ENCODE results near the gene DNAL4.

The DNAL4 gene

DNA sequence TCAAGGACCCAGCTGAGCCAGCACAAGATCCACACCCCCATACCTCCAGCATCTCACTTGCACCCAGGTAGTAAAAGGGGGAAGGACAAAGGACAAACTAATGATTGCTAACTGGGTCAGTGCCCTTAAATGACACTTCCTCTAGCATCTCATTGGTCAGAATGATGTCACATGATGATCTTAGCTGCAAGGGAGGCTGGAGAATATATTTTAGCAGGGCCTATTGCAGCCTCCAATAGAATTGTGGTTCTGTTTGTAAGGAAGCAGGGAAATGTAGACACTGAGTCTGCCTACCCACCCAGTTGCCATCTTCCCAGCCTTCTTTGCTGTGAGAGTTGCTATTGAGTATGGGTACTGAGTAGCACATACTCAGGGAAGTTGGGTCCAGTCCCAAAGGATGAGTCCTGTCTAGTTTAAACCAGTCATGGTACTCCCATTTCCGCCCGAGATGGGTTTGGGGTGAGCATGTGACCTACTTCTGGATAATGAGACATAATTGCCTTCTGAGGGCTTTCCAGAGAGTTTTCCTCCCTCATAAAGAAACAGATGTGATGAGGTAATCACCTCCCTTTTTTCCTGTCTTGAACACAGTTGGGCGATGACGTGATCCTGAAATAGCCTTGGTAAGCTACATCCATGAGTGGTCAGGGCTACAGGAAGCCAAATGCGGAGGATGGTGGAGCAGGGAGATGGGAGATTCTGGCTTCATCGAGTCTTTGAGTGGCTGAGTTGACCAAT is 5.5 kb upstream of the DNAL4 start:
- Histone ChIP-seq H4K91ac (ENCODE audit: low read depth, low read length) (no peak overlapping the region), H3K4ac (ENCODE audit: low read depth, low read length) (no peak overlapping the region), H3K9ac (ENCODE audit: low read length) (no peak overlapping the region), H2BK12ac (ENCODE audit: low read length) (no peak overlapping the region), H4K8ac (ENCODE audit: low read depth, low read length) (no peak overlapping the region), H4K12ac (ENCODE audit: low read depth, low read length) (no peak overlapping the region), H3K79me1 (ENCODE audit: low read length) (no peaks in the 10 kb centered on the region), H3K36me3 (ENCODE audit: control insufficient read depth in 1 of 2, insufficient read depth in 2 of 2, low read length in 2 of 2) (no peaks in the 10 kb centered on the region), H3K9me3 (ENCODE audit: insufficient read depth, low read depth, low read length) (no peaks in the 10 kb centered on the region), H2AK5ac (ENCODE audit: low read length) (no peak overlapping the region), H3K4me1 (ENCODE audit: control insufficient read depth in 1 of 2, insufficient read depth in 2 of 2, low read length in 2 of 2) (peaks cover 0 to 2% of the 10 kb centered on the region in 2 experiments), H3K14ac (ENCODE audit: low read length) (no peak overlapping the region), H3K27ac (ENCODE audit: low read depth, low read length) (no peak overlapping the region), H3K79me2 (ENCODE audit: control insufficient read depth, insufficient read depth, low read length, poor library complexity) (no peaks in the 10 kb centered on the region), H3K4me2 (ENCODE audit: low read length) (no peak overlapping the region), H2AFZ (ENCODE audit: insufficient read depth, low read length, poor library complexity) (no peak overlapping the region), H3K27me3 (ENCODE audit: insufficient read depth, low read length) (peaks cover 2% of the 10 kb centered on the region), H2BK120ac (ENCODE audit: insufficient read depth, low read length, poor library complexity) (no peak overlapping the region), H3K18ac (ENCODE audit: low read length) (no peak overlapping the region), H3K4me3 (ENCODE audit: low read depth, low read length) (no peak overlapping the region), H2BK5ac (ENCODE audit: low read depth, low read length, poor library complexity) (no peak overlapping the region), H3K23ac (ENCODE audit: low read length) (no peak overlapping the region)
- peak in 1 of 2 donors; percentile 19 for DNase-seq
- WGBS (ENCODE audit: extremely low coverage, insufficient coverage, insufficient read length) = no CpG with 5 or more reads among the region's 6 CpGs

- Histone ChIP-seq H2AK5ac (ENCODE audit: low read length) (no peak overlapping the region), H4K8ac (ENCODE audit: low read depth, low read length) (no peak overlapping the region), H3K27me3 (ENCODE audit: insufficient read depth, low read length) (peaks cover 2% of the 10 kb centered on the region), H3K79me1 (ENCODE audit: low read length) (peaks cover 3% of the 10 kb centered on the region), H3K4me3 (ENCODE audit: low read depth, low read length) (no peak overlapping the region), H2AFZ (ENCODE audit: insufficient read depth, low read length, poor library complexity) (no peak overlapping the region), H3K9me3 (ENCODE audit: insufficient read depth, low read depth, low read length) (no peaks in the 10 kb centered on the region), H2BK120ac (ENCODE audit: insufficient read depth, low read length, poor library complexity) (no peak overlapping the region), H3K18ac (ENCODE audit: low read length) (no peak overlapping the region), H2BK5ac (ENCODE audit: low read depth, low read length, poor library complexity) (no peak overlapping the region), H3K14ac (ENCODE audit: low read length) (no peak overlapping the region), H3K9ac (ENCODE audit: low read length) (no peak overlapping the region), H4K12ac (ENCODE audit: low read depth, low read length) (no peak overlapping the region), H3K4me2 (ENCODE audit: low read length) (no peak overlapping the region), H3K79me2 (ENCODE audit: control insufficient read depth, insufficient read depth, low read length, poor library complexity) (peaks cover 2% of the 10 kb centered on the region), H3K27ac (ENCODE audit: low read depth, low read length) (no peak overlapping the region), H3K4ac (ENCODE audit: low read depth, low read length) (no peak overlapping the region), H3K36me3 (ENCODE audit: control insufficient read depth in 1 of 2, insufficient read depth in 2 of 2, low read length in 2 of 2) (no peaks in the 10 kb centered on the region), H2BK12ac (ENCODE audit: low read length) (no peak overlapping the region), H3K4me1 (ENCODE audit: control insufficient read depth in 1 of 2, insufficient read depth in 2 of 2, low read length in 2 of 2) (peaks cover 0 to 2% of the 10 kb centered on the region in 2 experiments), H4K91ac (ENCODE audit: low read depth, low read length) (no peak overlapping the region), H3K23ac (ENCODE audit: low read length) (no peak overlapping the region)
- peak; percentile 4 to 19 for DNase-seq
- no CpG with 5 or more reads among the region's 5 CpGs for WGBS (ENCODE audit: extremely low coverage, insufficient coverage, insufficient read length)
These were observed 4.6 kb upstream of the DNAL4 start for GRCh38 chr22:38798496-38798895.

- Histone ChIP-seq H2BK12ac (ENCODE audit: low read length) (no peak overlapping the region), H3K27me3 (ENCODE audit: insufficient read depth, low read length) (peaks cover 2% of the 10 kb centered on the region), H2BK5ac (ENCODE audit: low read depth, low read length, poor library complexity) (no peak overlapping the region), H2AK5ac (ENCODE audit: low read length) (no peak overlapping the region), H4K91ac (ENCODE audit: low read depth, low read length) (no peak overlapping the region), H2BK120ac (ENCODE audit: insufficient read depth, low read length, poor library complexity) (no peak overlapping the region), H3K79me2 (ENCODE audit: control insufficient read depth, insufficient read depth, low read length, poor library complexity) (peaks cover 2% of the 10 kb centered on the region), H3K4me2 (ENCODE audit: low read length) (no peak overlapping the region), H3K4me3 (ENCODE audit: low read depth, low read length) (peak overlapping the region; percentile 16), H3K79me1 (ENCODE audit: low read length) (peaks cover 4% of the 10 kb centered on the region), H4K8ac (ENCODE audit: low read depth, low read length) (no peak overlapping the region), H4K12ac (ENCODE audit: low read depth, low read length) (no peak overlapping the region), H2AFZ (ENCODE audit: insufficient read depth, low read length, poor library complexity) (no peak overlapping the region), H3K14ac (ENCODE audit: low read length) (no peak overlapping the region), H3K9ac (ENCODE audit: low read length) (no peak overlapping the region), H3K9me3 (ENCODE audit: insufficient read depth, low read depth, low read length) (no peaks in the 10 kb centered on the region), H3K36me3 (ENCODE audit: control insufficient read depth in 1 of 2, insufficient read depth in 2 of 2, low read length in 2 of 2) (no peaks in the 10 kb centered on the region), H3K4ac (ENCODE audit: low read depth, low read length) (no peak overlapping the region), H3K27ac (ENCODE audit: low read depth, low read length) (no peak overlapping the region), H3K18ac (ENCODE audit: low read length) (no peak overlapping the region), H3K4me1 (ENCODE audit: control insufficient read depth in 1 of 2, insufficient read depth in 2 of 2, low read length in 2 of 2) (peaks cover 0 to 4% of the 10 kb centered on the region in 2 experiments), H3K23ac (ENCODE audit: low read length) (no peak overlapping the region)
- peak; percentile 4 to 27 for DNase-seq
- WGBS (ENCODE audit: extremely low coverage, insufficient coverage, insufficient read length) = 100% methylated on average over 2 of the region's 12 CpGs
These were observed 2.5 kb upstream of the DNAL4 start for GRCh38 chr22:38796262-38796957.

DNA sequence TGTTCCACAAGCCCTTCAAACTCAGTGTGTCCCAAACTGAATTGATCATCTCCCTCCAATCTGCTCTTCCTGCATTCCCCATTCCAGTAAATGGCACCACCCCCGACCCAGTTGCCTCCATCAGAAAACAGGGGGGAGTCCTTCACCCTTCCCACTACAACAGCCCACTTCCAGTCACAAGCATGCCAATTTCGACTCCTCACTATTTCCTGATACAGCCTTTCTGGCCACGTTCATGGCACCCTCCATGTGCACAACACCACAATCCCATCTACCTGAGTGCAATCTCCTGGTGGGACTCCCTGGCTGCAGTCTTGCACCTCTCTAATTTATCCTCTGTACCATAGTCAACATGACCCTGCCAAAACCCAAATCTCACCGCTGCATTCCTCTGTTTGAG is 1.6 kb upstream of the DNAL4 start:
- no peak overlapping the region for H2BK12ac ChIP-seq (ENCODE audit: low read length)
- no peak overlapping the region for H4K91ac ChIP-seq (ENCODE audit: low read depth, low read length)
- no peak overlapping the region for H2BK5ac ChIP-seq (ENCODE audit: low read depth, low read length, poor library complexity)
- peaks cover 4% of the 10 kb centered on the region for H3K79me1 ChIP-seq (ENCODE audit: low read length)
- H3K36me3 ChIP-seq (ENCODE audit: control insufficient read depth in 1 of 2, insufficient read depth in 2 of 2, low read length in 2 of 2) = no peaks in the 10 kb centered on the region
- H3K9ac ChIP-seq (ENCODE audit: low read length) = no peak overlapping the region
- H4K12ac ChIP-seq (ENCODE audit: low read depth, low read length) = no peak overlapping the region
- peaks cover 2% of the 10 kb centered on the region for H3K79me2 ChIP-seq (ENCODE audit: control insufficient read depth, insufficient read depth, low read length, poor library complexity)
- no peak overlapping the region for H3K27ac ChIP-seq (ENCODE audit: low read depth, low read length)
- no peak overlapping the region for H3K4me2 ChIP-seq (ENCODE audit: low read length)
- H3K9me3 ChIP-seq (ENCODE audit: insufficient read depth, low read depth, low read length) = no peaks in the 10 kb centered on the region
- H3K14ac ChIP-seq (ENCODE audit: low read length) = no peak overlapping the region
- H4K8ac ChIP-seq (ENCODE audit: low read depth, low read length) = no peak overlapping the region
- no peak for DNase-seq
- no CpG with 5 or more reads among the region's 4 CpGs for WGBS (ENCODE audit: extremely low coverage, insufficient coverage, insufficient read length)
- no peak overlapping the region for H3K18ac ChIP-seq (ENCODE audit: low read length)
- no peak overlapping the region for H2AK5ac ChIP-seq (ENCODE audit: low read length)
- no peak overlapping the region for H2AFZ ChIP-seq (ENCODE audit: insufficient read depth, low read length, poor library complexity)
- H3K23ac ChIP-seq (ENCODE audit: low read length) = no peak overlapping the region
- H3K4me3 ChIP-seq (ENCODE audit: low read depth, low read length) = no peak overlapping the region
- peaks cover 0 to 4% of the 10 kb centered on the region in 2 experiments for H3K4me1 ChIP-seq (ENCODE audit: control insufficient read depth in 1 of 2, insufficient read depth in 2 of 2, low read length in 2 of 2)
- no peak overlapping the region for H3K4ac ChIP-seq (ENCODE audit: low read depth, low read length)
- H3K27me3 ChIP-seq (ENCODE audit: insufficient read depth, low read length) = peaks cover 2% of the 10 kb centered on the region
- H2BK120ac ChIP-seq (ENCODE audit: insufficient read depth, low read length, poor library complexity) = no peak overlapping the region

Measured in trophoblast cell (in vitro differentiated cells and primary cell).